GM19452 (cell line): ENCODE results near the gene WWP2.

Source experiments
- ATAC-seq: cut with Tn5 transposase; IDR thresholded peaks from one replicate; pipeline ENCODE4 v1.9.1; 2021; ENCODE audit not compliant: unreplicated experiment

WWP2 gene

GRCh38 chr16:69924041-69924775, 162.1 kb downstream of the WWP2 start:
- ATAC-seq = no peak

GRCh38 chr16:69924777-69925191, 162.7 kb downstream of the WWP2 start:
- no peak for ATAC-seq

- ATAC-seq = no peak
Observed at GRCh38 chr16:69925311-69925710, 163.2 kb downstream of the WWP2 start.

- no peak for ATAC-seq
Observed at GRCh38 chr16:69926241-69926640, 164.1 kb downstream of the WWP2 start.

- no peak for ATAC-seq
Observed at GRCh38 chr16:69927056-69927757, 165.1 kb downstream of the WWP2 start.

GRCh38 chr16:69928856-69929400, 166.8 kb downstream of the WWP2 start:
- no peak for ATAC-seq

GRCh38 chr16:69929480-69929879, 167.3 kb downstream of the WWP2 start:
- ATAC-seq = no peak

- no peak for ATAC-seq
Observed at GRCh38 chr16:69930117-69930776, 168.1 kb downstream of the WWP2 start.

GRCh38 chr16:69931631-69932030, 169.5 kb downstream of the WWP2 start:
- no peak for ATAC-seq

GRCh38 chr16:69932228-69932627, 170.1 kb downstream of the WWP2 start:
- ATAC-seq = no peak

GRCh38 chr16:69932691-69933392, 170.7 kb downstream of the WWP2 start:
- no peak for ATAC-seq

GRCh38 chr16:69934044-69934443, 171.9 kb downstream of the WWP2 start:
- no peak for ATAC-seq

GRCh38 chr16:69934751-69935150, 172.6 kb downstream of the WWP2 start:
- ATAC-seq = no peak

GRCh38 chr16:69935278-69935711, 173.2 kb downstream of the WWP2 start:
- no peak for ATAC-seq

- ATAC-seq = no peak
Observed at GRCh38 chr16:69935740-69936139, 173.6 kb downstream of the WWP2 start.

GRCh38 chr16:69936252-69936651, 174.1 kb downstream of the WWP2 start:
- ATAC-seq = no peak

- ATAC-seq = no peak
Observed at GRCh38 chr16:69936751-69937211, 174.6 kb downstream of the WWP2 start.

GRCh38 chr16:69937465-69937951, 175.4 kb downstream of the WWP2 start:
- ATAC-seq = no peak

- no peak for ATAC-seq
Observed at GRCh38 chr16:69938981-69939820, 177.1 kb downstream of the WWP2 start.
